Vagina (tissue), 2 donors: Measurements from ENCODE around the gene COMMD6. TPM values are rescaled to one million over a fixed set of nuclear protein-coding genes. Genes with fewer than 3 reads are reported as not detected.

Experiments used
- DNase-seq, 2 donors: peaks; one replicate each; pipeline ENCODE4 v3.0.0-alpha.2; 2017; ENCODE audit errors: extremely low spot score in 2 of 2
- H3K27ac ChIP-seq: fragments of 200-600 bp; sonication (generic); one replicate; pipeline ENCODE4 v1.5.1; 2019
- H3K27me3 ChIP-seq: fragments of 200-600 bp; sonication (generic); one replicate; pipeline ENCODE4 v1.5.1; 2019
- H3K36me3 ChIP-seq, 2 donors: fragments of 200-600 bp; sonication (generic); one replicate each; pipeline ENCODE4 v1.5.1; 2017 to 2019
- H3K4me1 ChIP-seq: fragments of 200-600 bp; sonication (generic); one replicate; pipeline ENCODE4 v1.5.1; 2019
- H3K4me3 ChIP-seq, 2 donors: fragments of 200-600 bp; sonication (generic); 1 replicate in 1 of 2; 2 replicates in 1 of 2; pipeline ENCODE4 v1.5.1; 2016 to 2019
- H3K9me3 ChIP-seq: fragments of 200-600 bp; sonication (generic); one replicate; pipeline ENCODE4 v1.5.1; 2019
- CTCF ChIP-seq, 3 experiments: fragments of 450-650 bp in 2 of 3; fragments of 200-600 bp in 1 of 3; sonication (generic) in 1 of 3; IDR thresholded peaks; one replicate each; pipeline ENCODE4 v1.5.1; 2017 to 2019; ENCODE audit warnings: antibody characterized with exemption in 3 of 3, mild to moderate bottlenecking in 2 of 3, moderate library complexity in 2 of 3
- POLR2A ChIP-seq, 2 donors: fragments of 450-650 bp; IDR thresholded peaks; one replicate each; pipeline ENCODE4 v1.6.1; 2017; ENCODE audit warnings: antibody characterized with exemption in 2 of 2, mild to moderate bottlenecking in 2 of 2, moderate library complexity in 2 of 2
- POLR2AphosphoS5 ChIP-seq, 2 donors: sonication (generic); formaldehyde crosslinking; IDR thresholded peaks; one replicate each; pipeline ENCODE4 v1.9.0; 2017; ENCODE audit warnings: antibody characterized with exemption in 2 of 2, mild to moderate bottlenecking in 2 of 2, low read depth in 1 of 2; ENCODE audit not compliant: insufficient read depth in 1 of 2
- intact Hi-C: fragments of 100-400 bp; cut with DNase I; formaldehyde crosslinking; loops from one replicate; pipeline ENCODE4 v1.15.1; 2023
- total RNA-seq: library from RNA; depleted of rRNA; stranded (reverse); fragments of >200 nt; gene quantifications from one replicate; pipeline ENCODE4 v1.2.3, GENCODE V29; 2016

Gene COMMD6
- total RNA-seq, 1 donor from 2014 or later: 211 TPM

- Histone ChIP-seq H3K27me3 (no peaks in the 10 kb centered on the region), H3K4me1 (no peaks in the 10 kb centered on the region), H3K36me3 (no peaks in the 10 kb centered on the region), H3K9me3 (no peaks in the 10 kb centered on the region), H3K4me3 (no peak overlapping the region), H3K27ac (no peak overlapping the region)
- no peak for DNase-seq
- TF ChIP-seq CTCF (IDR thresholded peaks at IDR 0.05) (no peak), POLR2A (IDR thresholded peaks at IDR 0.05) (no peak), POLR2AphosphoS5 (IDR thresholded peaks at IDR 0.05; ENCODE audit: insufficient read depth in 1 of 2, low read depth in 1 of 2) (no peak)
- intact Hi-C loops: no loop called here
Observed at GRCh38 chr13:75514080-75514995, 23.3 kb downstream of the COMMD6 start.

GRCh38 chr13:75513271-75513670 lies 24.4 kb downstream of the COMMD6 start:
- H3K4me1 ChIP-seq: no peaks in the 10 kb centered on the region
- no peak overlapping the region for H3K27ac ChIP-seq
- no peak for DNase-seq
- no peak overlapping the region for H3K4me3 ChIP-seq
- no peaks in the 10 kb centered on the region for H3K9me3 ChIP-seq
- intact Hi-C loops: no loop called here
- no peaks in the 10 kb centered on the region for H3K36me3 ChIP-seq
- H3K27me3 ChIP-seq: no peaks in the 10 kb centered on the region
- TF ChIP-seq POLR2AphosphoS5 (IDR thresholded peaks at IDR 0.05; ENCODE audit: insufficient read depth in 1 of 2, low read depth in 1 of 2): no peak
- TF ChIP-seq POLR2A (IDR thresholded peaks at IDR 0.05): no peak
- no peak for TF ChIP-seq CTCF (IDR thresholded peaks at IDR 0.05)

- H3K4me3 ChIP-seq: no peak overlapping the region
- H3K4me1 ChIP-seq: no peaks in the 10 kb centered on the region
- H3K36me3 ChIP-seq: no peaks in the 10 kb centered on the region
- no peaks in the 10 kb centered on the region for H3K27me3 ChIP-seq
- no peak for DNase-seq
- no peaks in the 10 kb centered on the region for H3K9me3 ChIP-seq
- no peak overlapping the region for H3K27ac ChIP-seq
- intact Hi-C loops: no loop called here
- TF ChIP-seq POLR2AphosphoS5 (IDR thresholded peaks at IDR 0.05; ENCODE audit: insufficient read depth in 1 of 2, low read depth in 1 of 2) (no peak), POLR2A (IDR thresholded peaks at IDR 0.05) (no peak), CTCF (IDR thresholded peaks at IDR 0.05) (no peak)
Observed at GRCh38 chr13:75512253-75512652, 25.4 kb downstream of the COMMD6 start.

GRCh38 chr13:75511051-75511625 lies 26.5 kb downstream of the COMMD6 start:
- Histone ChIP-seq H3K36me3 (no peaks in the 10 kb centered on the region), H3K9me3 (no peaks in the 10 kb centered on the region), H3K27ac (no peak overlapping the region), H3K27me3 (no peaks in the 10 kb centered on the region), H3K4me1 (no peaks in the 10 kb centered on the region), H3K4me3 (no peak overlapping the region)
- intact Hi-C loops: no loop called here
- TF ChIP-seq POLR2A (IDR thresholded peaks at IDR 0.05): no peak
- TF ChIP-seq CTCF (IDR thresholded peaks at IDR 0.05): no peak
- no peak for TF ChIP-seq POLR2AphosphoS5 (IDR thresholded peaks at IDR 0.05; ENCODE audit: insufficient read depth in 1 of 2, low read depth in 1 of 2)
- DNase-seq: no peak
